ENCODE measurements around the gene KIRREL3.

Gene KIRREL3

GRCh38 chr11:127035824-127036223 lies 35.3 kb upstream of the KIRREL3 start:
- H2BK5ac ChIP-seq (ENCODE audit: low read length): no peak overlapping the region
- H3K36me3 ChIP-seq (replicated peaks in 1 of 2; ENCODE audit: control insufficient read depth in 2 of 2, insufficient read depth in 2 of 2, low read length in 2 of 2): no peaks in the 10 kb centered on the region
- H2BK120ac ChIP-seq (ENCODE audit: low read depth, low read length): no peak overlapping the region
- H3K4me1 ChIP-seq (ENCODE audit: control insufficient read depth in 2 of 2, insufficient read depth in 1 of 2, low read depth in 1 of 2, low read length in 2 of 2): peaks cover 0 to 6% of the 10 kb centered on the region in 2 donors
- no peak overlapping the region for H3K9ac ChIP-seq (ENCODE audit: low read depth, low read length, poor library complexity)
- no peak overlapping the region for H2AK5ac ChIP-seq (ENCODE audit: low read depth, low read length)
- no peak overlapping the region for H3K4me2 ChIP-seq (ENCODE audit: insufficient read depth, low read length, poor library complexity, severe bottlenecking)
- no peak overlapping the region for H3K27ac ChIP-seq (replicated peaks; ENCODE audit: low read length)
- no peak overlapping the region for H3K14ac ChIP-seq (ENCODE audit: low read length)
- no peaks in the 10 kb centered on the region for H3K9me3 ChIP-seq (replicated peaks in 1 of 2; ENCODE audit: control insufficient read depth in 2 of 2, insufficient read depth in 1 of 2, low read depth in 1 of 2, low read length in 2 of 2)
- no peak overlapping the region for H2BK15ac ChIP-seq (ENCODE audit: low read length)
- no peaks in the 10 kb centered on the region for H3K27me3 ChIP-seq (ENCODE audit: control insufficient read depth in 3 of 3, insufficient read depth in 3 of 3, low read depth in 1 of 3, low read length in 3 of 3)
- no peak overlapping the region for H4K8ac ChIP-seq (ENCODE audit: low read depth, low read length)
- H3K18ac ChIP-seq (ENCODE audit: low read length): no peak overlapping the region
- H3K79me1 ChIP-seq (ENCODE audit: low read depth, low read length): no peaks in the 10 kb centered on the region
- no CpG with 5 or more reads among the region's 3 CpGs for WGBS, 2 donors (ENCODE audit: extremely low coverage in 2 of 2, insufficient read length in 2 of 2, insufficient replicate concordance in 1 of 2)
- H2BK12ac ChIP-seq (ENCODE audit: low read length): no peak overlapping the region
- no peak overlapping the region for H3K4ac ChIP-seq (ENCODE audit: low read length)
- H4K91ac ChIP-seq (ENCODE audit: low read depth, low read length, poor library complexity): no peak overlapping the region
- no peak overlapping the region for H2AFZ ChIP-seq (ENCODE audit: low read length)
- no peak for DNase-seq (ENCODE audit: low spot score)
- no peak overlapping the region for H3K4me3 ChIP-seq (ENCODE audit: low read length in 2 of 2)
- H3K23ac ChIP-seq (ENCODE audit: low read depth, low read length, poor library complexity): no peak overlapping the region

GRCh38 chr11:127034973-127035372 lies 34.4 kb upstream of the KIRREL3 start:
- DNase-seq (ENCODE audit: low spot score): no peak
- Histone ChIP-seq H3K4ac (ENCODE audit: low read length) (no peak overlapping the region), H3K4me1 (ENCODE audit: control insufficient read depth in 2 of 2, insufficient read depth in 1 of 2, low read depth in 1 of 2, low read length in 2 of 2) (peaks cover 0 to 6% of the 10 kb centered on the region in 2 donors), H3K27me3 (ENCODE audit: control insufficient read depth in 3 of 3, insufficient read depth in 3 of 3, low read depth in 1 of 3, low read length in 3 of 3) (no peaks in the 10 kb centered on the region), H3K9me3 (replicated peaks in 1 of 2; ENCODE audit: control insufficient read depth in 2 of 2, insufficient read depth in 1 of 2, low read depth in 1 of 2, low read length in 2 of 2) (no peaks in the 10 kb centered on the region), H3K9ac (ENCODE audit: low read depth, low read length, poor library complexity) (no peak overlapping the region), H3K14ac (ENCODE audit: low read length) (no peak overlapping the region), H2AK5ac (ENCODE audit: low read depth, low read length) (no peak overlapping the region), H2BK120ac (ENCODE audit: low read depth, low read length) (no peak overlapping the region), H3K4me3 (ENCODE audit: low read length in 2 of 2) (no peak overlapping the region), H2BK15ac (ENCODE audit: low read length) (no peak overlapping the region), H4K91ac (ENCODE audit: low read depth, low read length, poor library complexity) (no peak overlapping the region), H3K79me1 (ENCODE audit: low read depth, low read length) (no peaks in the 10 kb centered on the region), H3K36me3 (replicated peaks in 1 of 2; ENCODE audit: control insufficient read depth in 2 of 2, insufficient read depth in 2 of 2, low read length in 2 of 2) (no peaks in the 10 kb centered on the region), H2AFZ (ENCODE audit: low read length) (no peak overlapping the region), H3K18ac (ENCODE audit: low read length) (no peak overlapping the region), H3K4me2 (ENCODE audit: insufficient read depth, low read length, poor library complexity, severe bottlenecking) (no peak overlapping the region), H2BK5ac (ENCODE audit: low read length) (no peak overlapping the region), H2BK12ac (ENCODE audit: low read length) (no peak overlapping the region), H3K27ac (replicated peaks; ENCODE audit: low read length) (no peak overlapping the region), H3K23ac (ENCODE audit: low read depth, low read length, poor library complexity) (no peak overlapping the region), H4K8ac (ENCODE audit: low read depth, low read length) (no peak overlapping the region)

DNA sequence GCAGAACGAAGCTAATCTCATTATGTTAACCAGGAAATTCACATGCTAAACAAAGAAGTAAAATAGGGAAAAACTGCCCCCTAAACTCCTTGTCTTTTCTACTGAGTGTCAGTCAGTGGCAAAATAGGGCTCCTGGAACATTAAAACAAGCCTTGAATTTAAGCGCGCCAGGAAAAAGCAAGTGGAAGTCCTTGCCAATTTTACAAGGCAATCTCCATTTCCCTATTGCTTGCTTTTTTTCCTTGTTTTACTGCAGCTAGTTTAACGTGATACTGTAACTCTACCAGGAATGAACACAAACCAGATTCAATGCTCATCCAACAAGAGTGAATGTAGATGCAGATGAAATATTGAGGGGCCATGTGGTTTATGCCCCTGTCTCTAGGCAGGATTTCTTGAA lies 28.1 kb upstream of the KIRREL3 start:
- Histone ChIP-seq H3K18ac (ENCODE audit: low read length) (no peak overlapping the region), H2AK5ac (ENCODE audit: low read depth, low read length) (no peak overlapping the region), H2BK12ac (ENCODE audit: low read length) (no peak overlapping the region), H2BK5ac (ENCODE audit: low read length) (no peak overlapping the region), H3K36me3 (replicated peaks in 1 of 2; ENCODE audit: control insufficient read depth in 2 of 2, insufficient read depth in 2 of 2, low read length in 2 of 2) (no peaks in the 10 kb centered on the region), H4K91ac (ENCODE audit: low read depth, low read length, poor library complexity) (no peak overlapping the region), H3K14ac (ENCODE audit: low read length) (no peak overlapping the region), H4K8ac (ENCODE audit: low read depth, low read length) (no peak overlapping the region), H3K4me1 (ENCODE audit: control insufficient read depth in 2 of 2, insufficient read depth in 1 of 2, low read depth in 1 of 2, low read length in 2 of 2) (peaks cover 0 to 6% of the 10 kb centered on the region in 2 donors), H3K9ac (ENCODE audit: low read depth, low read length, poor library complexity) (no peak overlapping the region), H3K79me1 (ENCODE audit: low read depth, low read length) (no peaks in the 10 kb centered on the region), H3K4me2 (ENCODE audit: insufficient read depth, low read length, poor library complexity, severe bottlenecking) (no peak overlapping the region), H3K4me3 (ENCODE audit: low read length in 2 of 2) (no peak overlapping the region), H2BK120ac (ENCODE audit: low read depth, low read length) (no peak overlapping the region), H2AFZ (ENCODE audit: low read length) (no peak overlapping the region), H3K27me3 (ENCODE audit: control insufficient read depth in 3 of 3, insufficient read depth in 3 of 3, low read depth in 1 of 3, low read length in 3 of 3) (no peaks in the 10 kb centered on the region), H3K23ac (ENCODE audit: low read depth, low read length, poor library complexity) (no peak overlapping the region), H3K9me3 (replicated peaks in 1 of 2; ENCODE audit: control insufficient read depth in 2 of 2, insufficient read depth in 1 of 2, low read depth in 1 of 2, low read length in 2 of 2) (no peaks in the 10 kb centered on the region), H2BK15ac (ENCODE audit: low read length) (no peak overlapping the region), H3K4ac (ENCODE audit: low read length) (no peak overlapping the region), H3K27ac (replicated peaks; ENCODE audit: low read length) (no peak overlapping the region)
- DNase-seq (ENCODE audit: low spot score): no peak
- WGBS, 2 donors (ENCODE audit: extremely low coverage in 2 of 2, insufficient read length in 2 of 2, insufficient replicate concordance in 1 of 2): no CpG with 5 or more reads among the region's 4 CpGs

- no peaks in the 10 kb centered on the region for H3K36me3 ChIP-seq (replicated peaks in 1 of 2; ENCODE audit: control insufficient read depth in 2 of 2, insufficient read depth in 2 of 2, low read length in 2 of 2)
- no peak overlapping the region for H3K27ac ChIP-seq (replicated peaks; ENCODE audit: low read length)
- no CpG with 5 or more reads among the region's 5 CpGs for WGBS, 2 donors (ENCODE audit: extremely low coverage in 2 of 2, insufficient read length in 2 of 2, insufficient replicate concordance in 1 of 2)
- H4K8ac ChIP-seq (ENCODE audit: low read depth, low read length): no peak overlapping the region
- no peak for DNase-seq (ENCODE audit: low spot score)
- H3K9ac ChIP-seq (ENCODE audit: low read depth, low read length, poor library complexity): no peak overlapping the region
- no peak overlapping the region for H3K4ac ChIP-seq (ENCODE audit: low read length)
- H3K18ac ChIP-seq (ENCODE audit: low read length): no peak overlapping the region
- H3K4me3 ChIP-seq (ENCODE audit: low read length in 2 of 2): no peak overlapping the region
- H3K27me3 ChIP-seq (ENCODE audit: control insufficient read depth in 3 of 3, insufficient read depth in 3 of 3, low read depth in 1 of 3, low read length in 3 of 3): no peaks in the 10 kb centered on the region
- H2BK12ac ChIP-seq (ENCODE audit: low read length): no peak overlapping the region
- H3K4me1 ChIP-seq (ENCODE audit: control insufficient read depth in 2 of 2, insufficient read depth in 1 of 2, low read depth in 1 of 2, low read length in 2 of 2): peaks cover 0 to 6% of the 10 kb centered on the region in 2 donors
- H2BK15ac ChIP-seq (ENCODE audit: low read length): no peak overlapping the region
- no peak overlapping the region for H4K91ac ChIP-seq (ENCODE audit: low read depth, low read length, poor library complexity)
- H2BK120ac ChIP-seq (ENCODE audit: low read depth, low read length): no peak overlapping the region
- no peak overlapping the region for H3K14ac ChIP-seq (ENCODE audit: low read length)
- no peak overlapping the region for H2BK5ac ChIP-seq (ENCODE audit: low read length)
- H3K4me2 ChIP-seq (ENCODE audit: insufficient read depth, low read length, poor library complexity, severe bottlenecking): no peak overlapping the region
- H3K23ac ChIP-seq (ENCODE audit: low read depth, low read length, poor library complexity): no peak overlapping the region
- no peak overlapping the region for H2AFZ ChIP-seq (ENCODE audit: low read length)
- no peaks in the 10 kb centered on the region for H3K9me3 ChIP-seq (replicated peaks in 1 of 2; ENCODE audit: control insufficient read depth in 2 of 2, insufficient read depth in 1 of 2, low read depth in 1 of 2, low read length in 2 of 2)
- no peak overlapping the region for H2AK5ac ChIP-seq (ENCODE audit: low read depth, low read length)
- no peaks in the 10 kb centered on the region for H3K79me1 ChIP-seq (ENCODE audit: low read depth, low read length)
Measured at GRCh38 chr11:127027789-127028188, 27.2 kb upstream of the KIRREL3 start.

Data from neuronal stem cell (in vitro differentiated cells).